ENCODE measurements around the gene DHRS7. TPM values are rescaled to one million over a fixed set of nuclear protein-coding genes. Genes with fewer than 3 reads are reported as not detected.

DHRS7 gene, protein sequence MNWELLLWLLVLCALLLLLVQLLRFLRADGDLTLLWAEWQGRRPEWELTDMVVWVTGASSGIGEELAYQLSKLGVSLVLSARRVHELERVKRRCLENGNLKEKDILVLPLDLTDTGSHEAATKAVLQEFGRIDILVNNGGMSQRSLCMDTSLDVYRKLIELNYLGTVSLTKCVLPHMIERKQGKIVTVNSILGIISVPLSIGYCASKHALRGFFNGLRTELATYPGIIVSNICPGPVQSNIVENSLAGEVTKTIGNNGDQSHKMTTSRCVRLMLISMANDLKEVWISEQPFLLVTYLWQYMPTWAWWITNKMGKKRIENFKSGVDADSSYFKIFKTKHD
- 10 to 100 TPM; 32.3 to 53.9 (median 36.9) TPM for polyA plus RNA-seq

GRCh38 chr14:60164712-60165546 lies at the start of gene DHRS7:
Gene DHRS7 (minus strand): TSS chr14:60165398. CDS start chr14:60165309, 89 bp downstream.
- H3K27ac ChIP-seq (ENCODE audit: low read depth, low read length): no peak within 1 kb of the TSS
- 0% methylated on average over 63 to 68 of the region's 68 CpGs for WGBS, 3 donors

- H3K27ac ChIP-seq (ENCODE audit: low read depth, low read length): no peak overlapping the region
- 43 to 53% (median 47%) methylated on average over 1 of the region's 1 CpG for WGBS, 3 donors
These were observed 49.4 kb upstream of the DHRS7 start for GRCh38 chr14:60214415-60215126.

DNA sequence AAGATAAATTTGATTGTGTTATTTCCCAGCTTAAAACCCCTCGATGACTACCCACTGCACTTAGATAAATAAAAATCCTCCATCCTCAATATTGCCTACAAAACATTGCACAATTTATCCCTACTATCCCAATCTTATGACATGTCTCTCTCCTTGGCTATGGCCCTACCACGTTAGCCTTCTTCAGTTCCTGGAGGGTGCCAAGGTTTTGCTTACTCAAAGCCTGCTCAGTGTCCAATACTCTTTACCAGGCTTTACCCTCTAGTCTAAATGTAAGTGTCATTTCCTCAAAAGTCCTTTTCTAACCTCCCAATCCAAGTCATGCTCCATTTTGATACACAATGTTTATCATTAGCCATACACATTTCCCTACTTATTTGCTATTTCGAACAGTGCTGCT lies 48.8 kb upstream of the DHRS7 start:
- H3K27ac ChIP-seq (ENCODE audit: low read depth, low read length): no peak overlapping the region
- 78 to 85% (median 82%) methylated on average over 3 of the region's 3 CpGs for WGBS, 3 donors

- 85 to 87% (median 86%) methylated on average over 5 of the region's 5 CpGs for WGBS, 3 donors
- H3K27ac ChIP-seq (ENCODE audit: low read depth, low read length): no peak overlapping the region
These were observed 47.5 kb upstream of the DHRS7 start for GRCh38 chr14:60212503-60213371.

DNA sequence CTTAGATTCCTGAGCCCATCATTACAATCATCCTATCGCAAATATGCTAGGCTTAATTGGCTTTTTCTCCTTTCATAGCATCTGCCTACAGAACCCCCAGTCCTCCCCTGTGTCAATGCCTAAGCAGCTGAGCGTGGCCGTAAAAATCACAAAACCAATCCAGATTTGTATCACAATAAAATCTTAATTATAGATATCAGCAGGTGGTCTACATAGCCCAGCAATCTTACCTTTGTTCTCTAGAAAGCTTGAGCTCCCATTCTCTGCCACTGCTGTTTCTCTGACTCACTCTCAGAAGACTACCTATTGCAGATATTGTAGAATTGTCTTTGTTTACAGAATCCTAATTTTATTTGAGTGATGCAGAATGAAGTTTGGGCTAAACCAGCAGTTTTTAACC lies 46.0 kb upstream of the DHRS7 start:
- H3K27ac ChIP-seq (ENCODE audit: low read depth, low read length): no peak overlapping the region
- WGBS, 3 donors: 91 to 93% (median 92%) methylated on average over 3 of the region's 3 CpGs

DNA sequence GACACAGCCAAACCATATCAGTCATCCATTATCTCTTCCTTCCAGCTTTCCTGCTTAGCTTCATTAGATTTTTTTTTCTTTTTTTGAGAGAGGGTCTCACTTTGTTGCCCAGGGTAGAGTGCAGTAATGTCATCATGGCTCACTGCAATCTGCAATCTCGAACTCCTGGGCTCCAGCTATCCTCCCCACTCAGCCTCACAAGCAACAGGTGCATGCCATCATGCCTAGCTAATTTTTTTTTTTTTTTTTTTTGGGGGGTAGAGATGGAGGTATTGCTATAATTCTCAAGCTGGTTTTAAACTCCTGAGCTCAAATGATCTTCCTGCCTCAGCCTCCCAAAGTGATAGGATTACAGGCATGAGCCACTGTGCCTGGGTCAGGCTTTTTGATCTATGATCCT lies 45.5 kb upstream of the DHRS7 start:
- WGBS, 3 donors: 74 to 90% (median 77%) methylated on average over 1 of the region's 1 CpG
- H3K27ac ChIP-seq (ENCODE audit: low read depth, low read length): no peak overlapping the region

DNA sequence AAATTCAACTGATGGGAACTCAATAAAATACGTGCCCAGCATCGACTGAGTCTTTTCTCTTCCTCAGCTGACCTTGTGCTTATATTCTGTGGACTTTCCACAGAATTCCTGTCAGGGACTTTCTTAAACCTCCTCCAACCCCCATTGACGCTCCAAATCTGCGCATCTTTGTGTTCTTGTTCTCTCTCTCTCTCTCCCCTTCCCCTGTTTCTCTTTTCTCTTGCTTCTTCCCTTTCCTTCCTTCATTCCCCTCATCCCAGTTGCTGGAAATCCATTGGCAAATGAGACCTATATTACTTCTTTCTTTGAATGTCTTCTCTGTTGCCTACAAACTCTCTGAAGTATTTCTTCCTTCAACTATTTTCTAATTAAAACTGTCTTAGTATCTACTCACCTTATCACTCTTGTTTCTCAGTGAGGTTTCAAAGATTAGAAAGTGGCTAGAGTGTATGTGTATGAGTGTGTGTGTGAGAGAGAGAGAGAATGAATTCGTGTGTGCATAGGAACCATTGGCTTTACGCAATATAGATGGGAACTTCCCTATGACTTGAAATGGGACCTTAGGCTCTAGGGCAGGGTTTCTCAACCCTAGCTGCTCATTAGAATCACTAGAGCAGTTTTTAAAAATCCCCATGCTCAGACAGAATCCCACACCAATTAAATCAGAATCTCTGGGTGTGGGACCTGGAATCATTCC lies 41.8 kb upstream of the DHRS7 start:
- 79 to 86% (median 81%) methylated on average over 6 of the region's 6 CpGs for WGBS, 3 donors
- no peak overlapping the region for H3K27ac ChIP-seq (ENCODE audit: low read depth, low read length)

GRCh38 chr14:60206249-60206670 lies 41.1 kb upstream of the DHRS7 start:
- WGBS, 3 donors: 81 to 86% (median 82%) methylated on average over 7 of the region's 7 CpGs
- H3K27ac ChIP-seq (ENCODE audit: low read depth, low read length): no peak overlapping the region

DNA sequence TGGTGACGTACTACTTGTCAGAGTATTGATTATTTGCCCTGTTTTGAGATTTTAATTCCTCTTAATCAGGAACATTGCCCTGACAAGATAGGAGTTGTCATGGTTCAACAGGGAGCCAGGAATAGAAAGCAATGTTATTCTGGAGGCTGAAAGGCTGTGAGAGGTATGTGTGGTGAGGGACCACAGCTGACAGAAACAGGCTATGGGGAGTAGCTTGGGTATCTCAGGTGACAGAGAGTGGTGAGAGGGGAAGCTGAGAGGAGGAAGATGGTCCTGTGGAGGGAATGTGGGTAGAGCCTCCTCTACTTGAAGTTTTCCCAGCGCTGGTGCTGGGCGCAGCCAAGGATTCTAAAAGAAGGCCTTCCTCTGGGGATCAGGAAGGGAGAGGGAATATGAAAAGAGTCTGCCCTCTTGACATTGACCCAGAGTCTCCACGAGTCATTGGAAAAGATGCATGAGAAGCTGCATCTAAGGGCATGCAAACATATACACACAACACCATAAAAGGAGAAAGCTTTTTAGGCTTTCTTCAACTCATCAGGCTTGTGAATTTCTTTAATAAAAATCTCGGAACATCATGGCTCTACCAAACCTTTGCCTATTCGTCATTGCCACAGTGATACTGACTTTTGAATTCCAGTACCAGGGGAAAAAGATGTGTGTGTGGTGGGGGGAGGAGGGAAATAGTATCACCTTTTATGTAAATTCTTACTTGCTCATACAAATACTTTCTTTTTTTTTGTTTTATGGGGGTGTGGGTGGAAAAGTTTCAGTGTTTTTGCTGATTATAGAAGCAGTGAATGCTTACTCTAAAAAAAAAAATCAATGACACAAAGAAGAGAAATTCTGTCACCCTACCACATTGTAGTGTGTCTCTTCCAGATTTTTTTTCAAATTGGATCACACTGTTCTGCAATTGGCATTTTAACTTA lies 39.9 kb upstream of the DHRS7 start:
- no peak overlapping the region for H3K27ac ChIP-seq (ENCODE audit: low read depth, low read length)
- WGBS, 3 donors: 68 to 70% (median 68%) methylated on average over 6 of the region's 6 CpGs

DNA sequence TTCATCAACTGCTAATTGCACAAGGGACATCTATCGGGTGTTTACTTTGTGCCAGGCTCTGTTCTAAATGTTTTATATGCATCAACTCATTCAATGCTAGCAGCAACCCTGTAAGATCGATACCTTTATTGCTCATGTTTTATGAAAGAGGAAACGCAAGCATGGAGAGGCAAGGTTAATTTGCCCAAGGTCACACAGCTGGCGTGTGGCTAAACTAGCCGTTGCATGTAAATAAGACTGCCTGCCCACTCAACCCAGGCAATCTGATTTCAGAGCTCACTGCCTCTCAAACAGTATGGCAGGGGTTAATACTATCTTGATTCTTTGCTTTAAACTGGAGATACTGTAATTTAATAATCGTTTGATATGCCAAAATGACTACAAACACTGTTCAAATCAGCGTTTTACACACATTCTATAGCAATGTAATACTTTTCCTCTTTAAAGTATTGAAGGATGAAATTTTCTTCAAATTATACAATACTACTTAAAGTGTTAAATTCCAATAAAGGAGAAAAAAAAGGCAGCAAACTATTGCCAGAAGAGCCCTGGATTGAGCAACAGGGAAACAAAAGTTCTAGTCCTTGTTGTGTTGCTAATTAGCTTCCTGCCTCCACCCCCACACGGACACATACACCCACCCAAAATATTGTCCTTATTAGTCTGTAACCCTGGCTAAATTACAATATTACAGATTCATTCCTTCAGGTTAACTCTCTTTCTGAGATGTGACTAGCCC lies 39.1 kb upstream of the DHRS7 start:
- H3K27ac ChIP-seq (ENCODE audit: low read depth, low read length): no peak overlapping the region
- WGBS, 3 donors: 18 to 38% (median 36%) methylated on average over 8 of the region's 8 CpGs

- H3K27ac ChIP-seq (ENCODE audit: low read depth, low read length): no peak overlapping the region
These were observed 34.1 kb upstream of the DHRS7 start for GRCh38 chr14:60199321-60199720.

DNA sequence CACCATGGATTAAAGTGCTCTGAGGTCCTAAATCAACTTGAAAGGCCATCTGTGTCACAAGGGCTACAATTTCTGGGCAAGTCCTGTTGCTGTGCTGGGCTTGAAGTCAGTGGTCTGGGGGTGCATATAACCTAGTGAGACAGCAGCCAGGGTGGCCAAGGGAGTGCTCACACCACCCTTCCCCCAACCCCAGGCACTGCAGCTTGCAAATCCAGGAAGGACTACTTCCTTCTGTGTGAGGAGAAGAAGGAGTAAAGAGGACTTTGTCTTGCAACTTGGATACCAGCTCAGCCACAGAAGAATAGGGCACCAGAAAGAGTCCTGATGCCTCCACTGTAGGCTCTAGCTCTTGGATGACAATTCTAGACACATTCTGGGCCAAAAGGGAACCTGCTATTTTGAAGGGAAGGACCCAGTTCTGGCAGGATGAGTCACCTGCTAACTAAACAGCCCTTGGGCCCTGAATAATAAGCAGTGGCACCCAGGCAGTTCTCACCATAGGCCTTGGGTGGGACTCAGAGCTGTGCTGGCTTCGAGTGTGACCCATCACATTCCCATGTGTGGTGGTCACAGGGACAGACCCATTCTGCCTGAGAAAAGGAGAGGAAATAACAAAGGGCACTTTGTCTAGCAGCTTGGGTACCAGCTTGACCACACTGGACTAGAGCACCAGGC lies 32.6 kb upstream of the DHRS7 start:
- H3K27ac ChIP-seq (ENCODE audit: low read depth, low read length): no peak overlapping the region
- 74 to 95% (median 83%) methylated on average over 1 of the region's 1 CpG for WGBS, 3 donors

DNA sequence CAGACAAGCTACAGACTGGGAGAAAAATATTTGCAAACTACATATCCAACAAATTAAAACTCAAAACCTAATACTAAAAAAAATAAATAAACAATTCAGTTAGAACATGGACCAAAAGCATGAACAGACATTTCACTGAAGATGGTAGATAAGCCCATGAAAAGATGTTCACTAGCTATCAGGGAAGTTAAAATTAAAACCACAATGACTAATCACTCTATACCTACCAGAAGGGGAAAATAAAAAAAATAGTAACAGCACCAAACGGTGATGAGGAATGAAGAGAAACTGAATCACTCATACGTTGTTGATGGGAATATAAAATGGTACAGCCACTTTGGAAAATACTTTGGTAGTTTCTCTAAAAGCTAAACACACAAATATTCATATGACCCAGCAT lies 31.1 kb upstream of the DHRS7 start:
- WGBS, 3 donors: 28 to 68% (median 30%) methylated on average over 2 of the region's 2 CpGs
- H3K27ac ChIP-seq (ENCODE audit: low read depth, low read length): no peak overlapping the region

GRCh38 chr14:60195179-60195810 lies 30.1 kb upstream of the DHRS7 start:
- 82 to 90% (median 88%) methylated on average over 5 of the region's 5 CpGs for WGBS, 3 donors
- no peak overlapping the region for H3K27ac ChIP-seq (ENCODE audit: low read depth, low read length)

Data from adipose tissue (tissue), 3 donors.